GM21825 (cell line): ENCODE data around the gene COTL1.

Source experiments
- ATAC-seq: cut with Tn5 transposase; IDR thresholded peaks from one replicate; pipeline ENCODE4 v1.9.1; 2021; ENCODE audit warnings: mild to moderate bottlenecking, moderate library complexity; ENCODE audit not compliant: unreplicated experiment

COTL1 gene, protein sequence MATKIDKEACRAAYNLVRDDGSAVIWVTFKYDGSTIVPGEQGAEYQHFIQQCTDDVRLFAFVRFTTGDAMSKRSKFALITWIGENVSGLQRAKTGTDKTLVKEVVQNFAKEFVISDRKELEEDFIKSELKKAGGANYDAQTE

DNA sequence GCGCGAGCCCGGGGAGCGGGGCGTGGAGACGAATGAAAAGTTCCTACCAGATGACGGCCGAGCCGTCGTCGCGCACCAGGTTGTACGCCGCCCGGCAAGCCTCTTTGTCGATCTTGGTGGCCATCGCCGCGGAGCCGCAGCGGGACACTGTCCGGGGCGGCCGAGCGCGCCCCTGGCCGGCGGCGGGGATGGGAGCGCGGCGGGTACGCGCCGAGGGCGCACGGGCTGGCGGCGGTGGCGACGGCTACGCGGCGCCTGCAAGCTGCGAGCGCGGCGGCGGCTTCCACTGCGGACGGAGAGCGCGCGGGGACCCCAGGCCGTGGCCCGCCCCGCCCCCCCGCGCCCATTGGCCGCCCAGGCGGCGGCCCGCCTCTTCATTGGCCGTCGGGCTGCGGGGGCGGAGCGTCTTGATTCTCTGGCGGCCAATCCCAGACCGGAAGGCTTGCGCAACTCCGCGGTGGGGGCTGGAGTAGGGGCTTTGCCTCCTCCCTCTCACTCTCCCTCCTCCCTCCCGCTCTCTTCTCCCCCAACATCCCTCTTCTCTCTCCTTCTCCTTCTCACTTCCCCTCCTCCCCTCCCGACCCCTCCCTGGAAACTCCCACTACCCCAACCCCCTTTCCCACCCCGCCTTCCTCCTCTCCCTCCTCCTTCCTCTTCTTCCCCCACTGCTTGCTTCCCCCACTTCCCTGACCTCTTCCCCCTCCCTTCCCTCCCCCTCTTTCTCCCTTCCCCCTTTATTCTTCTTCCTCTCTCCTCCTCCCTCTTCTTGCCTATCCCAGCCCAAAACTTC lies at the start of gene COTL1:
Gene COTL1, minus strand, starts transcription at position 288 of the 790 bp plus-strand sequence. Its CDS starts 164 bp downstream, at position 124.
- peak; percentile 73 for ATAC-seq

DNA sequence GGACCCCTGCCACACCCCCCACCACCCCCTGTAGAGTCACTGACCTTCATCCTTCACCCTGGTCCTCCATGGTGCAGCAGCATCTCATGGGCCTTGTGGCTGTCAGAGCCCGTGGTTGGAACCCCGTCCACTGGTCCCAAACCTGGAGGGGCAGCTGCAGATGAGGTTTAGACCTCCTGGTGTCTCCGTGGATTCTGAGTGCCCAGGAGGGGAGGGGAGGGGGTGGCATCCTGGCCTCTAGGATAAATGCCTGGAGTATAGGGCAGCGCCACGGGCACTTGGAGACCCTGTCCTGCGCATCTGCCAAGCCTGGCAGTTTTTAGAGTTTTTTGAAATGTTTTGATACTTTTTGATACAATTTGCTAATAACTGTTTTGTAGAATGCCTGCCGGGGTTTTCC lies 48.0 kb upstream of the COTL1 start:
- ATAC-seq: no peak

DNA sequence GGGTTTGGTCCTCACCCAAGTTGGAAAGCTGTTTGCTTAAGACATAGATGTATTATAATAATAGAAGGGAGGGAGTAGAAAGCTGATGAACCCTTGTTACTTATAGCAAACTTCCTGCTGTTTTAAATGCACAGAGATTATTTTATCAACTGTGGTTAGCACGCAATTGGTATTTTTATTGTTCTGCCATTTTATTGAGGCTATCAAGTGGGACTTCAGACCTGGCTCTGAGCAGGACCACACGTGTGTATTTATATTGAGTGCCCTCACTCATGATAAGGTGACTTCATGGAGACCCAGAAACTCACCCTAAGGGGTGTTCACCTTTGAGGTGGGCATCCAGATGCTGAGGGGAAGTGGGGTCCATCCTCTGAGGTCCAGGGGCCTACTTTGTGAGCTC lies 47.5 kb upstream of the COTL1 start:
- ATAC-seq: no peak

DNA sequence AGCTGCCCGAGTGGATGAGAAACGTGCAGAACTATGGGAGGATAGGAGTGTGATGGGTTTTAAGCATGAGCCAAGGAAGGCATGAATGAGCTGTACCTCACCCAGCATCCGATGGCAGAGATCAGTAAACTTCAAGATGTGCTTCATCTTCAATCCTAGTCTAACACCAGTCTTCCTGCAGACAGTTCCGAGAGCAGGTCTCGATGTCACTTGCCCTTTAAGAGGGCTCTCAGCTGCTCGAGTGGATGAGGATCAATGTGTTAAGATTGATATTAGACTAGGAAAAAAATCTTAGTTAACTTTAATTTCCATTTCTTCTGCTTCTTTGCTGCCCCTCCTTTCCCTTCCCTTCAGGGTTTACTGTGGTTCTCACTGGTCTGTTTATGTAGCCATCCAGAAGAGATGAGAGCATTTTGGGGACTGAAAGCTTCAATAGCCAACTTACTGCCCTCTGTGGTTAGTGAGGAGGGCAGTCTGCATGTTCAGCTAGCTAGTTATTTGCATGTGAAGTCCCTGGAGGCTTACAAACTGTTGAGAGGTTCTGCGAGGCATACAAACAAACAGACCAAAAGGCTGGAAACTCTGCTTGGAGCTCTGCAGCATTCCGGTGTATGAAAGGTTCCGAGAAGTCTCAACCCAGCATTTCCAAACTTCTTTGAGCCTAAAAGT lies 45.7 kb upstream of the COTL1 start:
- peak; percentile 79 for ATAC-seq

DNA sequence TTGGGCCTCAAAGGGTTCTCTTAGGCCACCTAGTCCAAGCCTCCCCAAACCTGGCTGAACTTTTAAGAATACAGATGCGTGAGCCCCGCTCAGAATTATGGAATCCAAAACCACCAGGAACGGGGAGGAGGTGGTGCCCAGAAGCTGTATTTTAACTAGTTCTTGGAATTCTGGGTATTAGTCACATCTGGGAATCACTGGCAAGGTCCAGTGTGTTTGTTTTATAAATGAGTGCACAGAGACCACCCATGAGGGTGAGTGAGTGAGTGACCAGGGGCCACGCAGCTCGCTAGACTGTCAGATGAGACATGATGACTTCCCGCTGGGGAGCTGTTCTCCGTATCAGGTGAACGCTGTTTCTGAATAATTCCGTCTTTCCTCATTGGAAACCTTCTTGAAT lies 44.6 kb upstream of the COTL1 start:
- no peak for ATAC-seq

DNA sequence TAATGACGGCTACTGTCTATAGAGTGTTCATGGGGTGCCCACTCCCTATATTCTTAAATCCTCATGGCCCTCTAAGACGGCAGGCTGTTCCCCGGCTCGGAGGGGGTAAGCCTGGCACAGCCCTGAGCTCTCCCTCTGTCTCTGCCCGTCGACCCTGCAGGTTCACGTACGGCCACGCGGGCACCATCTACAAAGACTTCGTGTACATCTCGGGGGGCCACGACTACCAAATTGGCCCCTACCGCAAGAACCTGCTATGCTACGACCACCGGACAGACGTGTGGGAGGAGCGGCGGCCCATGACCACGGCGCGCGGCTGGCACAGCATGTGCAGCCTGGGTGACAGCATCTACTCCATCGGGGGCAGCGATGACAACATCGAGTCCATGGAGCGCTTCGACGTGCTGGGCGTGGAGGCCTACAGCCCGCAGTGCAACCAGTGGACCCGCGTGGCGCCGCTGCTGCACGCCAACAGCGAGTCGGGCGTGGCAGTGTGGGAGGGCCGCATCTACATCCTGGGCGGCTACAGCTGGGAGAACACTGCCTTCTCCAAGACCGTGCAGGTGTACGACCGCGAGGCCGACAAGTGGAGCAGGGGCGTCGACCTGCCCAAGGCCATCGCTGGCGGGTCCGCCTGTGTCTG lies 43.7 kb upstream of the COTL1 start:
- ATAC-seq: no peak

DNA sequence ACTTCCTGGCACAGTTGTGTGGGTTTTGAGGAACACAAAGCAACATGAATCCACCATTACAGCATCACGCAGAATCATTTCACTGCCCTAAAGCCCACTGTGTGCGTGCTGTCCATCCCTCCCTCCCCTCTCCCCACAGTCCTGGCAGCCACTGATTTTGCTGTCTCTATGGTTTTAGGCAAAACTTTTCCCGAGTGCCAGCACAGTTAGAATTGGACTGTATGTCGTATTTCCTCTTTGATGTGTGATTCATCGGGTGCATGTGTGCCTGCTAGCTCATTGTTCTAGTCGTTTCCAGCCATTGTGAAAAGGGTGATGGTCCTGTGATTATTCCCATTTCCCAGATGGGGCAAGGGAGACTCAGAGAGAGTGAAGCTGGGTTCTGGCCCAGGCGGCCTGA lies 43.1 kb upstream of the COTL1 start:
- ATAC-seq: no peak

DNA sequence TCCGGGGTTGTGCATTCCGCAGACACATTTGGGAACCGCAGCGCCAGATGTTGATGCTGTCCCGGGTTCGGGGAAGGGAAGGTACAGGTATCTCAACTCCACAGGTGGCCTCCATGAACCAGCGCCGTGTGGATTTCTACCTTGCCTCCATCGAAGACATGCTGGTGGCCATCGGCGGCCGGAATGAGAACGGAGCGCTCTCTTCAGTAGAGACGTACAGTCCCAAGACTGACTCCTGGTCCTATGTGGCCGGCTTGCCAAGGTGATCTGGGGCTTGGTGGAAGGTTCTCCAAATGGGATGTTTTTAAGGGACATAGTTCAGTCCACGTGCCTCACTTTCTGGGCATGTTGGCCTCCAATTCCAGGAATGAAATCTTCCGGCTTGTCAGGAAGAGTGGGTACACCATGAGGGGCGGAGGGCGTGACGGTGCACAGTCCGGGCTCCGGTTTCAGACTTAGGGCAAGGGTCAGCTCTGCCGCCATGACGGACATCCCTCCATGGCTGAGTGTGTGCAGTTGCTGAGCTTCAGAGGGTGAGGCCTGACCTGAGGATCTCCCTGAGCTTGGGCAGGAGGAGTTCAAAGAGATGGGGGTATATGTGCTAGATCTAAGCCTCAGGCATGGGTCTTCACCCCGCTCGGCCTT lies 41.9 kb upstream of the COTL1 start:
- no peak for ATAC-seq

DNA sequence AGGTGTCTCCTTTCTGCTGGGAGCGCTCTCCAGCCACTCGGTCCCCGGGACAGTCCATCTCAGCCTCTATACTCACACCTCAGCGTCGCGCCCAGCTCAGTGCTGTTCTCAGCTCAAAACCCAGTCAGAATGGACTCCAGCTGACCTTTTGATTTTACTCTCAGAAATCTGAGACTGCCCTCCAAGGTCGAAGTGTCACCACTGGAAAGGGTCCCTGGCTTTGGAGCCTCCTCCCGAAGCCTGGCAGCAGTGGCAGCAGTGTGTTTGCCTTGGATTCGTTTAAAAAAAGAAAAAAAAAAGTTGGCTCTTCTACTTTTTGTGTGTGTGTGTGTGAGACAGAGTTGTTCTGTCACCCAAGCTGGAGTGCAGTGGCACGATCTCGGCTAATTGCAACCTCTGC lies 40.8 kb upstream of the COTL1 start:
- ATAC-seq: no peak

DNA sequence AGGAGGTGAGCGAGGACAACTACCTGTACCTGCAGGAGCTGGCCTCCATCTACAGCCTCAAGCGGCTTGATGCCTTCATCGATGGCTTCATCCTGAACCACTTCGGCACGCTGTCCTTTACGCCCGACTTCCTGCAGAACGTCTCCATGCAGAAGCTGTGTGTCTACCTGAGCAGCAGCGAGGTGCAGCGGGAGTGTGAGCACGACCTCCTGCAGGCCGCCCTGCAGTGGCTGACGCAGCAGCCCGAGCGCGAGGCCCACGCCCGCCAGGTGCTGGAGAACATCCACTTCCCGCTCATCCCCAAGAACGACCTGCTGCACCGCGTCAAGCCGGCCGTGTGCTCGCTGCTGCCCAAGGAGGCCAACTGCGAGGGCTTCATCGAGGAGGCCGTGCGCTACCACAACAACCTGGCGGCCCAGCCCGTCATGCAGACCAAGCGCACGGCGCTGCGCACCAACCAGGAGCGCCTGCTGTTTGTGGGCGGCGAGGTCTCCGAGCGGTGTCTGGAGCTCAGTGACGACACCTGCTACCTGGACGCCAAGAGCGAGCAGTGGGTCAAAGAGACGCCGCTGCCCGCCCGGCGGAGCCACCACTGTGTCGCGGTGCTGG lies 39.5 kb upstream of the COTL1 start:
- ATAC-seq: no peak

DNA sequence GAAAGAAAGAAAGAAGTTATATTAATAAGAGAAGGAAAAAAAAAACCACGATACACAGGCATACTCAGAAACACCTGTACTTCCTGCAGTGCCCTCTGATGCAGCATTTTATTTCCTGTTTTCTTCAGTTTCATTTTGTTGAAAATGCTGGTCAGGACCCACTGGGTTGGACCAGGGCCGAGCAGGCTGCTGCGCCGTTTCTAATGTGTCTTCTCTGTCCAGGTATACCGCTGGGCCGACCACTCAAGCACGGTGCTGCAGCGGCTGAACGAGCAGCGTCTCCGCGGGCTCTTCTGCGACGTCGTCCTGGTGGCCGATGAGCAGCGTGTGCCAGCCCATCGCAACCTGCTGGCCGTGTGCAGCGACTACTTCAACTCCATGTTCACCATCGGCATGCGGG lies 38.8 kb upstream of the COTL1 start:
- ATAC-seq: no peak

DNA sequence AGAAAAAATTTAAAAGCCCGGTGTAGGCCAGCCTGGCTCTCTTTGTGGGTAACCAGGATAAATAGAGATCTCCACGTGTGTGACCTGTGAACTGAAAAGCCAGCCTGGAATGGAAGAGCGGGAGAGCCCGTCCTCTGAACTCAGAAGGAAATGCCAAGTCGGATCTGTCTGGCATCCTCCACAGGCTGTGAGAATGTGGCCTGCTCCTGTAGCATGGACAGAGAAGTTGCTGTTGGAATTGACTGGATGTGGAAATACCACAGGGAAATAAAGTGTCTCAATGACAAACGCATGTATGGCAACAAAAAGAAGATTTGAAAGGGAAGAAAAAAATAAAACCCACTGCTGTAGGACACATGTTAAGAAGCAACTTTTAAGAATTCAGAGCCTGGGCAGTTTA lies 37.1 kb upstream of the COTL1 start:
- ATAC-seq: no peak

DNA sequence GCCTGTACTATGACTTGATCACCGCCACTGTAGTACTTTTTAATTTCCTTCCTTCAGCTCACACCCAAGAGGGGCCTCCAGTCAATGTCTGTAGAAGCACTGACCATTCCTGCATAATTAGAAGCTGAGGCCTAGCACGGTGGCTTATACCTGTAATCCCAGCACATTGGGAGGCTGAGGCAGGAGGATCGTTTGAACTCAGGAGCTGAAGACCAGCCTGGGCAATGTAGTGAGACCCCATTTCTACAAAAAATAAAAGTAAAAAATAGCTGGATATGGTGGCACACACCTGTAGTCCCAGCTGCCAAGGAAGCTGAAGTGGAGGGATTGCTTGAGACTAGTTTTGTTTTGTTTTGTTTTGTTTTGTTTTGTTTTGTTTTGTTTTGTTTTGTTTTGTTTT lies 36.4 kb upstream of the COTL1 start:
- no peak for ATAC-seq

DNA sequence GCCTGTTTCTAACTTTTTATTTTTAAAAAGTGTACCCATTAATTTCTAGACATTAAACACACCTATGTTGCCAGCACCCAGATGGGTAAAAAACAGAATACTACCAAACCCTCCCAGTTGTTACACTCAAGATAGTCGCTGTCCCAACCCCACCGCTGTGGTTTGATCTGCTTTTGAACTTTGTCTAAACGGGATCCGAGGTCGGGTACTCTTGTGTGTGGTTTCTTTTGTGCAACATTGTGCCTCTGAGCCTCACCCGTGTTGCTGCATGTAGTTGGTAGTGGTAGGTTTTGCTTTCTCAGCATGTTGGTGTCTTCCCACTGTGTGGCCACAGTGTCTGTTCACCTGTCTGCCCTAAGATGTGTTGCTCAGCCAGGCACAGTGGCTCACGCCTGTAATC lies 34.7 kb upstream of the COTL1 start:
- no peak for ATAC-seq

DNA sequence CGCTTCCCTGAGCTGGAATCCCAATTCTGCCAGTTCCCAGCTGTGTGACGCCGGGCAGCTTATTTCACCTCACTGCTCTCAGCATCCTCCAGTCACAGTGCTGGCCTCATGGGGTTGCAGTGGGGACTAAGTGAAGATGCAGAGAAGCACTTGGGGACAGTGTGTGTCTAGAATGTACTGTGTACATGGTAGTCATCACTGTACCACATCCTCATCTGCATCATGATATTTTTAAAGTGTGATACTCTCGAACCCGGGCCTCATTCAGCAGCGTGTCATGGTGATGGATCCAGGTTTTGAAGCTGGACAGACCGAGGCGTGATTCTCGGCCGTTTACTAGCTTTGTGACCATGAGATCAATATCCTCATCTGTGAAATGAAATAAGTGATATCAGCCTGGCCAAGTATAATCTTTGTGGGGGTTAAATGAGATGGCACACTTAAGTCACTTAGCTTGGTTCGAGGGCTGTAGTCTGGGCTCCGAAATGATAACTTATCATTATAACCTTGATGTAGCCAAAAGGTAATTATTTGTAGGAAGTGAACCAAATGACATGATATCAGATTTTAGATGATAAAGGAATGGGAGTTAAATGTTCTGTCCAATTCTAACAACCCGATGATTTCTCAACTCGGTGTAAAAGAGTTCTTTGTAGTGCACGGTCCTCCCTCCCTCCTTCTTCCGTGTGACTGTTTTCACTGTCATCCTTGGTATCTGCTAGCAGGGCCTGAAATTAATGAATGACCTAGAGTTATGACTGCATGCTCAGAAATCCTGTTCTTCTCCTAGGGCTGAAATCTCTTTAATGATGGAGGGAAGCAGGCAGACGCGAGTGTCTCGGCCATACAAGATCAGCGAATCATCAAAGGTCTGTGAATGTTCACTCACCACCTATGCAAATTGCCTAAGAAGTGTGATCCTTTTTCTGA lies 32.4 kb upstream of the COTL1 start:
- ATAC-seq: no peak

DNA sequence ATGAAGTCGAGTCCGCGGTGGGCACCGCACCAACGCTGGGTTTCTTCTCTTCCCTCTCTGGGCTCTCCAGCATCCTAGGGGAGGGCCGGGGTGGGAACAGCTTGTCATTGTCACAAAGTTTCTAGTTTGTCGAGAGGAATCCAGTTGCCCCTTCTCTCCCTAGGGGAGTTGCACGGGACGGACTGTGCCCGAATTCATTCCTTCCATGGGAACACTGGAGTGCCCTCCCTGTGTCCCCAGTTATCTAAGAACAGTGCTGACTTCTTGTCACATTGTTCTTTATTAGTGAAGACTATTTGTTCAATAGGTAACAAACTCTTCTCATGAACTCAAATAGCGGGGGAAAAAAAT lies 31.6 kb upstream of the COTL1 start:
- no peak for ATAC-seq

DNA sequence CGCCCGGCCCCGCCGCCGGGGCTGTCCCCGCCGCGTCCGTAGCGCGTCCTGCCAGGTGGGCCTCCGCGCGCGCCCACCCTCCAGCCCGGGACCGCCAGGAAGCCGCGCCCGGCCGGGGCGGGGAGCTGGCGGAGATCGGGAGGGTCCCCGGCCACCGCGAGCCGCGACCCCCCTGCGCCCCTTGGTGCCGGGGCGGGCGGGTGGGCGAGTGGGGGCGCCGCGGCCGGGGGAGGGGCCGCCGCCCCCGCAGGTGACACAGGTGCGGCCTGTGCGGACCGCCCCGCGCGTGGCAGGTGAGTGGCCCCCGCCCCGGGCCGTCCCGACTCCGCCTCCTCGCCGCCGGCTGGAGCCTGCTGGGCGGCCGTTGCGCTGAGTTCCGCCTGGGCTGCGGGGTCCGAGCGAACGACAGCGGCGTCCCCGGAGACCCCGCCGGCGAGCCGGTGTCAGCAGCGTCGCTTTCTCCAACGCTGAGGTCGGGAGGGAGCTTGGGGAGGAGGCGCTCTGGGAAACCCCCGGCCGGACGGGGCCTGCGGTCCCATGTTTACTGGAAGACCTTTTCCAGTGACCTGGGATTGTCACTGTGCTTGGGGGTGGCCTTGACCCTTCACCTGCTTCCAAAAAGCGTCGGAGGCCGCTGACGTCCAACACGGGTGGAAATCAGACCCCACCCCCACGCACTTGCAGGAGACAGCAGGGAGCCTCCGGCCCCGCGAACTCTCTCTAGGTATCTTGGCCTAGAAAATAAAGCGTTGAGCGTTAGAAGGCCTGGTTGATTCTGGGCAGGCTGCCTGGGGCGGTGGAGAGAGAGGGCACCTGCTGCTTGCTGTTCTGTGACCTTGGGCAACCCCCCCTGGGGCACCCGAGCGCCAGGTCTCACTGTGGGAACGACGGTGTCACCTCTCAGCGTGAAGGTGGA lies 31.0 kb upstream of the COTL1 start:
- ATAC-seq: peak; percentile 49

DNA sequence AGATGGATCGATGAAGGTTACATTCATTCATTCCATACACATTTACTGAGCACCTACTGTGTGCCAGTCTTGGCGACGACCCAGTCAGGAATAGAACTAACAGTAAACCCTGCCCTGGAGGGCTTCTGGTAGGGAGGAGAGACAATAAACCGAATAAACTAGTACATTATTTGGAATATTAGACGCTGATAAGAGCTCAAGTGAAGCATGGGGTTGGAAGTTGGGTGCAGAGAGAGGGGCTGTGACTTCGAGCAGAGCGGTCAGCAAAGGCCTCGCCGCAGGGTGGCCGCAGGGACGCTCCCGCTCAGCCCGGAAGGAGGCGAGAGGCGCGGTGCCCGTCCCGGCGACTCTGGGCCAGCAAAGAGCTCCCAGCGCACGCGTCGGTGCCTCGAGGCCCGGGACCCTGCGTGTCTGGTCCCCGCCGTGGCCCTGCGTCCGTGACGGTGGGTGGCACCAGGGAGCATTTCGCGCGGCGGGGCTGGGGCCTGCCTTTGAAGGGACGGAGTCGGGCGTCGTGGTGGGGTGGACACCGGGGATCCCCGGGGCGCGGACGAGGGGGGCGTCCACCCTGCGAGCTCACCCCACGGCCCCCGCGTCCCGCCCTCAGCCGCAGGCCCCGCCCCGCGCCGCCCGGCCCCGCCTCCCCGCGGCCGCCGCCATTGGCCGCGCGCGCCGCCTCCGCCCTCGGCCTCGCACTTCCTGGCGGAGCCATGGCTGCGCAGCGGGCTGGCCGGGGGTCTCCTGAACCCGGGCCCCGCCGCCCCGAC lies 30.1 kb upstream of the COTL1 start, which contains the start of gene KLHL36:
Gene KLHL36, plus strand, starts transcription at position 684 of the 767 bp plus-strand sequence. CDS start 2,357 bp downstream, outside the sequence.
- ATAC-seq: peak; percentile 78
